ENCODE measurements around the gene TBC1D1. TPM values are rescaled to one million over a fixed set of nuclear protein-coding genes. Genes with fewer than 3 reads are reported as not detected.
A peak's percentile ranks its signal among the peaks of the same experiment; 100 is the strongest.

The TBC1D1 gene
- polyA plus RNA-seq, 3 donors, result 23.3 to 70.0 (median 31.5) TPM

GRCh38 chr4:37977471-37978247, 86.8 kb downstream of the TBC1D1 start:
- H4K20me1 ChIP-seq (ENCODE audit: insufficient read depth, low read length), result peaks cover 40% of the 10 kb centered on the region
- peak overlapping the region; percentile 83 to 93 for H3K27ac ChIP-seq (ENCODE audit: low read depth in 1 of 2, low read length in 2 of 2)
- H3K4me1 Mint-ChIP-seq, result peaks cover 51% of the 10 kb centered on the region
- no peaks in the 10 kb centered on the region for H3K9me3 ChIP-seq (replicated peaks in 1 of 2; ENCODE audit: control insufficient read depth in 1 of 2, insufficient read depth in 1 of 2, low read length in 2 of 2)
- H3K4me2 ChIP-seq (replicated peaks; ENCODE audit: extremely low read depth, low read length, poor library complexity, severe bottlenecking), result peak overlapping the region; percentile 82
- peaks cover 0 to 3% (median 0%) of the 10 kb centered on the region in 7 donors for H3K9me3 Mint-ChIP-seq
- H3K4me3 ChIP-seq (replicated peaks in 1 of 3; ENCODE audit: low read depth in 2 of 3, low read length in 3 of 3), result peak overlapping the region; percentile 41 to 95 (median 83)
- peaks cover 3 to 13% of the 10 kb centered on the region in 2 donors for H3K36me3 Mint-ChIP-seq
- peak overlapping the region; percentile 84 to 93 (median 91) for H3K27ac Mint-ChIP-seq
- H3K9ac ChIP-seq (ENCODE audit: insufficient read depth, low read length, poor library complexity, severe bottlenecking), result peak overlapping the region; percentile 96
- H3K27me3 ChIP-seq (ENCODE audit: control insufficient read depth in 2 of 2, insufficient read depth in 2 of 2, low read length in 2 of 2), result no peaks in the 10 kb centered on the region
- peaks cover 19 to 22% of the 10 kb centered on the region in 2 donors for H3K4me1 ChIP-seq (ENCODE audit: control insufficient read depth in 1 of 2, insufficient read depth in 2 of 2, low read length in 2 of 2)
- H3K36me3 ChIP-seq (replicated peaks in 1 of 2; ENCODE audit: control insufficient read depth in 1 of 2, insufficient read depth in 2 of 2, low read length in 2 of 2), result no peaks in the 10 kb centered on the region
- DNase-seq, result peak; percentile 70 to 85 (median 79)
- H3K27me3 Mint-ChIP-seq (ENCODE audit: low read depth in 3 of 3), result no peaks in the 10 kb centered on the region
- H2AFZ ChIP-seq (ENCODE audit: insufficient read depth, low read depth, low read length, poor library complexity, severe bottlenecking), result peak overlapping the region; percentile 74
- intact Hi-C loops (cut with micrococcal nuclease), result loop anchor here (5.0 to 10.0 kb wide), 2 partner anchors 57 to 290 kb away; partner anchors contain the start of gene RELL1 (in 2 of the 2)
- peak overlapping the region; percentile 86 to 91 for H3K4me3 Mint-ChIP-seq
- TF ChIP-seq CTCF (IDR thresholded peaks at IDR 0.05), result peak; percentile 81
- WGBS (ENCODE audit: insufficient coverage), result under 1% methylated on average over 68 of the region's 74 CpGs
- H3K79me2 ChIP-seq (ENCODE audit: insufficient read depth, low read length), result peaks cover 72% of the 10 kb centered on the region

- H3K9me3 Mint-ChIP-seq, result peaks cover 0 to 3% (median 0%) of the 10 kb centered on the region in 7 donors
- H3K79me2 ChIP-seq (ENCODE audit: insufficient read depth, low read length), result peaks cover 73% of the 10 kb centered on the region
- H2AFZ ChIP-seq (ENCODE audit: insufficient read depth, low read depth, low read length, poor library complexity, severe bottlenecking), result peak overlapping the region; percentile 74
- H3K9me3 ChIP-seq (replicated peaks in 1 of 2; ENCODE audit: control insufficient read depth in 1 of 2, insufficient read depth in 1 of 2, low read length in 2 of 2), result no peaks in the 10 kb centered on the region
- H3K27me3 Mint-ChIP-seq (ENCODE audit: low read depth in 3 of 3), result no peaks in the 10 kb centered on the region
- peaks cover 3 to 15% of the 10 kb centered on the region in 2 donors for H3K36me3 Mint-ChIP-seq
- WGBS (ENCODE audit: insufficient coverage), result 0% methylated on average over 4 of the region's 11 CpGs
- DNase-seq, result peak; percentile 20 to 47 (median 45)
- intact Hi-C loops (cut with micrococcal nuclease), result loop anchor here (5.0 to 10.0 kb wide), 2 partner anchors 56 to 291 kb away; partner anchors contain the start of gene RELL1 (in 2 of the 2)
- peak overlapping the region; percentile 83 to 93 for H3K27ac ChIP-seq (ENCODE audit: low read depth in 1 of 2, low read length in 2 of 2)
- peaks cover 57% of the 10 kb centered on the region for H3K4me1 Mint-ChIP-seq
- peaks cover 19 to 22% of the 10 kb centered on the region in 2 donors for H3K4me1 ChIP-seq (ENCODE audit: control insufficient read depth in 1 of 2, insufficient read depth in 2 of 2, low read length in 2 of 2)
- no peaks in the 10 kb centered on the region for H3K36me3 ChIP-seq (replicated peaks in 1 of 2; ENCODE audit: control insufficient read depth in 1 of 2, insufficient read depth in 2 of 2, low read length in 2 of 2)
- H3K27ac Mint-ChIP-seq, result peak overlapping the region; percentile 84 to 93 (median 91)
- no peaks in the 10 kb centered on the region for H3K27me3 ChIP-seq (ENCODE audit: control insufficient read depth in 2 of 2, insufficient read depth in 2 of 2, low read length in 2 of 2)
- peak overlapping the region; percentile 82 for H3K4me2 ChIP-seq (replicated peaks; ENCODE audit: extremely low read depth, low read length, poor library complexity, severe bottlenecking)
- no peak for TF ChIP-seq CTCF (IDR thresholded peaks at IDR 0.05)
- H3K9ac ChIP-seq (ENCODE audit: insufficient read depth, low read length, poor library complexity, severe bottlenecking), result peak overlapping the region; percentile 96
- peaks cover 43% of the 10 kb centered on the region for H4K20me1 ChIP-seq (ENCODE audit: insufficient read depth, low read length)
- H3K4me3 Mint-ChIP-seq, result peak overlapping the region; percentile 86 to 91
- peak overlapping the region; percentile 41 to 95 (median 83) for H3K4me3 ChIP-seq (replicated peaks in 1 of 3; ENCODE audit: low read depth in 2 of 3, low read length in 3 of 3)
These were observed 87.5 kb downstream of the TBC1D1 start for GRCh38 chr4:37978248-37978924.

Data from CD14-positive monocyte (primary cell).